ENCODE data around the gene MYOM1.

Gene MYOM1

DNA sequence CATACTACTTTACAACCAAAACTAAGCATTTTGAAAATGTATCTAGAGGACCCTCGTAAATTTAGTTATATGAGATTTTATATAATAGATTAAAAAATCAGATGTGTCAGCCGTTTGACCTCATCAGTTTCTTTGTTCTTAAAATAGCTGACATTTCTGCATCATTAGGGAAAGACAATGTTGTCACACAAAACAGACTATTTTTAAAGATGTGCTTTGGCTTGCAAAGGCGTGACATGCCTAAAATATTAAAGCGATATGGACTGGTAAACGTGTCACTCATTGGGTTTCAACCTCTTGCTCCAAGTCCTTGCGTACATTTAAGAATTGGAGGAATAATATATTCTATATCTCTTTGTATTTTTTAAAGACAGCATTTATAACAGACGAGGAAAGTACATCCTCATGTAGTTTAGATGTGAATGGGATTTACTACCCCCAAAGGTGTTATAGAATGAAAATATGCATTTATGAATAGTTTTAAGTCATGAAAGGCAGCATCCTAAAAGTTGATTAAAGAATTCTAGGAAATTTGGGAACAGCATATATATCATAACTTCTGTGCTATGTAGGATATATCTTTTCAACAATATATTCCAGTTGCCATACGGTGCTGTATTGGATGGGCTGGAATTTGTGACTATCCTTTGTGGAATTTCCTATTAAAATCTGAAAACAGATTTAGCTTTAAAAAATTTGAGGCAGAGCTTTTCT is 31.6 kb upstream of the MYOM1 start:
- no peaks in the 10 kb centered on the region; the same call in 1 of the 2 replicates for H3K36me3 ChIP-seq (ENCODE audit: insufficient read depth)
- H3K27ac ChIP-seq = no peak overlapping the region
- H3K9ac ChIP-seq = no peak overlapping the region
- no peak overlapping the region for H3K4me2 ChIP-seq
- H3K4me3 ChIP-seq (IDR thresholded peaks at IDR 0.05; ENCODE audit: insufficient read depth, low read depth, low read length) = no peak overlapping the region
- H3K79me2 ChIP-seq (ENCODE audit: insufficient read depth, low read depth) = peaks cover 42% of the 10 kb centered on the region
- TF ChIP-seq, protein P1, sequence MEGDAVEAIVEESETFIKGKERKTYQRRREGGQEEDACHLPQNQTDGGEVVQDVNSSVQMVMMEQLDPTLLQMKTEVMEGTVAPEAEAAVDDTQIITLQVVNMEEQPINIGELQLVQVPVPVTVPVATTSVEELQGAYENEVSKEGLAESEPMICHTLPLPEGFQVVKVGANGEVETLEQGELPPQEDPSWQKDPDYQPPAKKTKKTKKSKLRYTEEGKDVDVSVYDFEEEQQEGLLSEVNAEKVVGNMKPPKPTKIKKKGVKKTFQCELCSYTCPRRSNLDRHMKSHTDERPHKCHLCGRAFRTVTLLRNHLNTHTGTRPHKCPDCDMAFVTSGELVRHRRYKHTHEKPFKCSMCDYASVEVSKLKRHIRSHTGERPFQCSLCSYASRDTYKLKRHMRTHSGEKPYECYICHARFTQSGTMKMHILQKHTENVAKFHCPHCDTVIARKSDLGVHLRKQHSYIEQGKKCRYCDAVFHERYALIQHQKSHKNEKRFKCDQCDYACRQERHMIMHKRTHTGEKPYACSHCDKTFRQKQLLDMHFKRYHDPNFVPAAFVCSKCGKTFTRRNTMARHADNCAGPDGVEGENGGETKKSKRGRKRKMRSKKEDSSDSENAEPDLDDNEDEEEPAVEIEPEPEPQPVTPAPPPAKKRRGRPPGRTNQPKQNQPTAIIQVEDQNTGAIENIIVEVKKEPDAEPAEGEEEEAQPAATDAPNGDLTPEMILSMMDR (conservative IDR thresholded peaks at IDR 0.05; ENCODE audit: low read depth, low read length) = no peak
- H3K27me3 ChIP-seq (ENCODE audit: insufficient read depth, low read depth) = no peaks in the 10 kb centered on the region
- H4K20me1 ChIP-seq (ENCODE audit: insufficient read depth) = 0 out of 2 replicates have a peak, but pooled peaks cover 5% of the 10 kb centered on the region
- H2AFZ ChIP-seq (ENCODE audit: low read depth) = no peak overlapping the region
- H3K4me1 ChIP-seq (ENCODE audit: low read depth, poor library complexity, severe bottlenecking) = peaks cover 62% of the 10 kb centered on the region

DNA sequence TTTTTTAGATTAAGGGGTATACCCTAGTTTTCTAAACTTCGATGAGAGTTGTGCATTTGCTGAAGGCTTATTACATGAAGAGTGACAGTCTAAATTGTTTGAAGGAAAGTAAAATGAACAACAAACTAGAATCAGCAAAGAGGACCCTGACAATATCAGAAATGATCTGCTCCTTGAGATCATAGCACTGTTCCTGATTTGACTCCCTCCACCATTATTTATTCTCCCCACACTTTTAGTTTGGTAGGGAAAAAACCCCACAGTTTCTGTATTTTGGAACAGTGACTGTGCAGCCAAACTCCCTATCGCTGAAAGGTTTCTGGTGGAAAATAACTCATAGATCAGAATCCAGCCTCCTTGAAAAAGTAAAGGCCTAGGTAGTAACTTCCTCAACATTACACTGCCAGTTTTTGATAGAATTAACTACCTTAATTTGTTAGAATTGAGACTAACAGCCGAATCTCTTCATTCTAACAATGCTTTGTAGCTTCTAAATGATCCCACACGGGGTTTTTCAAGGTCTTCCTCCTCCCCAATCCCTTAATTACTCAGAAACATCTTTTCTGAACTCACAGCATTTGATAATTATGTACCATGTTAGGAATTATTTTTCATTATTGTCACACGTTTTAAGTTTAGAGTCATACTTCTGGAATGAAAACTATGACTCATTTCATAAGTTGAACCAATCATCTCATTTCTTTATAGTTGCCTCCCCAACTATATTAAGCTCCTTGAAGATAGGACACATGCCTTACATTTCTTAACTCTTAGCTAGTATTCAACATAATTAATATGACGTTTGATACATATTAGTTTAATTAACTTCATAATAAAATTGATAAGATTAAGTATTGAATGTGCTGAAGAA is 30.7 kb upstream of the MYOM1 start:
- peaks cover 57% of the 10 kb centered on the region for H3K4me1 ChIP-seq (ENCODE audit: low read depth, poor library complexity, severe bottlenecking)
- no peaks in the 10 kb centered on the region; the same call in 1 of the 2 replicates for H3K36me3 ChIP-seq (ENCODE audit: insufficient read depth)
- no peak overlapping the region for H3K4me3 ChIP-seq (IDR thresholded peaks at IDR 0.05; ENCODE audit: insufficient read depth, low read depth, low read length)
- no peaks in the 10 kb centered on the region for H3K27me3 ChIP-seq (ENCODE audit: insufficient read depth, low read depth)
- H3K9ac ChIP-seq = no peak overlapping the region
- H3K79me2 ChIP-seq (ENCODE audit: insufficient read depth, low read depth) = peaks cover 42% of the 10 kb centered on the region
- TF ChIP-seq, protein P1 (conservative IDR thresholded peaks at IDR 0.05; ENCODE audit: low read depth, low read length) = no peak
- no peak overlapping the region for H3K27ac ChIP-seq
- H2AFZ ChIP-seq (ENCODE audit: low read depth) = no peak overlapping the region
- H4K20me1 ChIP-seq (ENCODE audit: insufficient read depth) = 0 out of 2 replicates have a peak, but pooled peaks cover 5% of the 10 kb centered on the region
- no peak overlapping the region; the same call in 1 of the 2 replicates for H3K4me2 ChIP-seq

DNA sequence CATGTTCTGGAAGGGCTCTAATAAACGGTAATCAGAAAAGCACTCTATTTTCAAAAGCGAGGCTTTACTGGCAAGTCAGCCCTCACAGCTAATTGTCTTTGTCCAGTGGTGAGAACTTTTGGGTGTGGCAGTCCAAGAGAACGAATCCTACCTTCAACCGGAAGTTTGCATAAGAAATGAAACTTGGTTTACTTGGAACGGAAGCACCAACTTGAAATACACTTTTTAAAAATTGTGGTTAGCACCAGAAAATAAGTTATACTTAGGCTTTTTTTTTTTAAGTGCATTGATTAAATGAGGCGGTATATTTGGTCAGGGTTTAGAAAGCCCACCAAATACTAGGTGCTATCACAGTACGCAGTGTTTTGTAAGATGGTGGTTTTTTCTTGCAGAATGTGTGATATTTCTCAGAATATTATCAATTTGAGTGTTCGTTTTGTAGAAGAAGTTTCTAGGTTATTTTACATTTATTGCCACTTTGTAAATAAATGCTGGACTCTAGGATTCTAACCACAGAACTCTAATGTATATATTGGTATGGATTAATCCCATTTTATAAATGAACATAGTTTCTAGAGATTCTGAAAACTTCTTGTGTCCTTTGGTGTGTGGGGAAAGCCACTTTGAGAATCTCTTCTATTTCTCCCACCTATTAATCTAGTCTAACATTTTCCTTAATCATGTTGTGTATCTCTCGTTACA is 29.0 kb upstream of the MYOM1 start:
- Histone ChIP-seq H4K20me1 (ENCODE audit: insufficient read depth) (0 out of 2 replicates have a peak, but pooled peaks cover 5% of the 10 kb centered on the region), H3K9ac (peak overlapping the region; percentile 79; the same call in 1 of the 2 replicates), H3K36me3 (ENCODE audit: insufficient read depth) (no peaks in the 10 kb centered on the region; the same call in 1 of the 2 replicates), H3K4me2 (peak overlapping the region; percentile 92), H3K4me1 (ENCODE audit: low read depth, poor library complexity, severe bottlenecking) (peaks cover 43% of the 10 kb centered on the region), H3K27me3 (ENCODE audit: insufficient read depth, low read depth) (no peaks in the 10 kb centered on the region), H2AFZ (ENCODE audit: low read depth) (no peak overlapping the region), H3K79me2 (ENCODE audit: insufficient read depth, low read depth) (peaks cover 42% of the 10 kb centered on the region), H3K4me3 (IDR thresholded peaks at IDR 0.05; ENCODE audit: insufficient read depth, low read depth, low read length) (no peak overlapping the region), H3K27ac (peak overlapping the region; percentile 87)
- TF ChIP-seq, protein P1 (conservative IDR thresholded peaks at IDR 0.05; ENCODE audit: low read depth, low read length) = no peak

DNA sequence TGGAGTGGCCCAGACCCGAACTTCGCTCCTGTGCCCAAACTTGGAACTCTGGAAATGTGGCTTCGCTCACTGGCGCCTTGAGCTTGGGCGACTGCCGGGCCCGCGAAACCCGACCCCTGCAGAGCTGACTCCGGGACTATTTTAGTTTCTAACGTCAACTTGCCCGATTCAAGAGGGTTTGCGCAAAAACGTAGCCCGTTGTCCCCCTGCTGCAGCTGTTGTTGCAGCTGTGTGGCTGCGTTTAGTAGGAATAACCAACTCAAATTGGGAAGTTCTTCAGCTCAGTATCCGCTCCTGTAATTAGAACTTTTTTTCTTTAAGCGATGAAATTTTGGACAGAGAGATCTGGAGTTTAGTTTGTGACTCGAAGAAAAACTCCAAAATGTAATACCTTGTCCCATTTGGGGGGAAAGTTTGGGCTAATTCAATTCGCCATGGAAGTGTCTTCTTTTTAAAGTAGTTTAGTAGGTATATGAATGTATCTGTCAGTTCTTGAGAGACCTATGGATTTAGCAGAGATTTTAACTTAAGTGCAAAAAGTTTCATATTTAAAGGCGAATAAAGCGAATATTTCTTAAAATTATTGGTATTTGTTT is 28.4 kb upstream of the MYOM1 start:
- Histone ChIP-seq H4K20me1 (ENCODE audit: insufficient read depth) (0 out of 2 replicates have a peak, but pooled peaks cover 5% of the 10 kb centered on the region), H3K4me2 (peak overlapping the region; percentile 92), H3K27me3 (ENCODE audit: insufficient read depth, low read depth) (no peaks in the 10 kb centered on the region), H3K27ac (peak overlapping the region; percentile 87), H3K9ac (peak overlapping the region; percentile 79), H3K4me3 (IDR thresholded peaks at IDR 0.05; ENCODE audit: insufficient read depth, low read depth, low read length) (no peak overlapping the region), H3K4me1 (ENCODE audit: low read depth, poor library complexity, severe bottlenecking) (peaks cover 43% of the 10 kb centered on the region), H3K79me2 (ENCODE audit: insufficient read depth, low read depth) (peaks cover 42% of the 10 kb centered on the region), H3K36me3 (ENCODE audit: insufficient read depth) (no peaks in the 10 kb centered on the region), H2AFZ (ENCODE audit: low read depth) (peak overlapping the region; percentile 71)
- TF ChIP-seq, protein P1 (conservative IDR thresholded peaks at IDR 0.05; ENCODE audit: low read depth, low read length) = no peak

All from KMS-11 (cell line).